ENCODE measurements around the gene CEP72.

DNA sequence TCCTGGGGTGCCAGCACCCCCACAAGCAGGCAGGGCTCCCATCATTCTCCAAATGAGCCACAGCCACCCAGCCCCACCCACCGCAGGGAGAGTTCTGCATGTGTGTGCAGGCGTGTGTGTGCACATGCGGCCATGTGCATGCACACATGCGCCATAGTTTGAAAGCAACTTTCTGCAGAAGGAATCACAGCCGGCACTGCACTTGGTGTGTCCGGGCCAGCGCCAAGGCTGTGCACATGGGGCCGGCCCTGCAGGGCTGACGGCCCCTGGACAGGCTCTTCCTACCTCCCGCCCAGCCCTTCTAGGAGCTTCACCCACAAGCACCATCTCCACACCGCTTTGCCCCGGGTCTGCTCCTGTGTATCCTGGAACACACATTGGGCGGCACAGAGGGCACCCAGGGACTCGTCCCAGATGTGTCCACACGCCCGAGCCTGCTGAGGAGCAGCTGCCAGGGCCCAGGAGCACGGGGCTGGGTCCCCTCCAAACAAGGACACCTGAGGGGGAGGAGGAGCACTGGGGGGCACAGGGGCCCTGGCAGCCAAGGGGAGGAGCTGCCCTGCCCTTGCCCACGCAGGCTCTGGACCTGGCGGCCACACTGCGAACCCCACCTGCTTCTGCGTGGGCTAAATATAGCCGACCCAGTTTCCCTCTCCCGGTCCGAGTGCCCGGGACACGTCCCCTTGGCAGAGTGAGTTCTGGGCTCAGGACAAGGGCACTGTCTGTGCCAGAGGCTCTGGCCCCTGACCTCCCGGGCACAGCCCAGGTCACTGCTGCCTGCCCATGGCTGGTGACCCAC, 61.9 kb downstream of the CEP72 start:
- TF ChIP-seq, protein P1, sequence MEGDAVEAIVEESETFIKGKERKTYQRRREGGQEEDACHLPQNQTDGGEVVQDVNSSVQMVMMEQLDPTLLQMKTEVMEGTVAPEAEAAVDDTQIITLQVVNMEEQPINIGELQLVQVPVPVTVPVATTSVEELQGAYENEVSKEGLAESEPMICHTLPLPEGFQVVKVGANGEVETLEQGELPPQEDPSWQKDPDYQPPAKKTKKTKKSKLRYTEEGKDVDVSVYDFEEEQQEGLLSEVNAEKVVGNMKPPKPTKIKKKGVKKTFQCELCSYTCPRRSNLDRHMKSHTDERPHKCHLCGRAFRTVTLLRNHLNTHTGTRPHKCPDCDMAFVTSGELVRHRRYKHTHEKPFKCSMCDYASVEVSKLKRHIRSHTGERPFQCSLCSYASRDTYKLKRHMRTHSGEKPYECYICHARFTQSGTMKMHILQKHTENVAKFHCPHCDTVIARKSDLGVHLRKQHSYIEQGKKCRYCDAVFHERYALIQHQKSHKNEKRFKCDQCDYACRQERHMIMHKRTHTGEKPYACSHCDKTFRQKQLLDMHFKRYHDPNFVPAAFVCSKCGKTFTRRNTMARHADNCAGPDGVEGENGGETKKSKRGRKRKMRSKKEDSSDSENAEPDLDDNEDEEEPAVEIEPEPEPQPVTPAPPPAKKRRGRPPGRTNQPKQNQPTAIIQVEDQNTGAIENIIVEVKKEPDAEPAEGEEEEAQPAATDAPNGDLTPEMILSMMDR (IDR thresholded peaks at IDR 0.05; ENCODE audit: insufficient read depth, low read depth, low read length), result no peak
- no peak for TF ChIP-seq EZH2 (IDR thresholded peaks at IDR 0.05; ENCODE audit: insufficient read depth, low read length)

All from astrocyte (in vitro differentiated cells and primary cell).